Measurements from ENCODE around the gene SLC35D3.
A peak's percentile ranks its signal among the peaks of the same experiment; 100 is the strongest.
"Not testable (repeated sequence)": the region's sequence is repeated elsewhere in the genome, so short reads cannot be mapped to it uniquely, and the experiment has no call there.

Gene SLC35D3

GRCh38 chr6:136901212-136901784 lies 20.8 kb upstream of the SLC35D3 start:
- no peak for TF ChIP-seq CTCF (conservative IDR thresholded peaks at IDR 0.05; ENCODE audit: low read depth, low read length)
- DNase-seq (ENCODE audit: low read depth) = no peak
- no peak overlapping the region for H3K4me3 ChIP-seq (ENCODE audit: low read depth, low read length)

DNA sequence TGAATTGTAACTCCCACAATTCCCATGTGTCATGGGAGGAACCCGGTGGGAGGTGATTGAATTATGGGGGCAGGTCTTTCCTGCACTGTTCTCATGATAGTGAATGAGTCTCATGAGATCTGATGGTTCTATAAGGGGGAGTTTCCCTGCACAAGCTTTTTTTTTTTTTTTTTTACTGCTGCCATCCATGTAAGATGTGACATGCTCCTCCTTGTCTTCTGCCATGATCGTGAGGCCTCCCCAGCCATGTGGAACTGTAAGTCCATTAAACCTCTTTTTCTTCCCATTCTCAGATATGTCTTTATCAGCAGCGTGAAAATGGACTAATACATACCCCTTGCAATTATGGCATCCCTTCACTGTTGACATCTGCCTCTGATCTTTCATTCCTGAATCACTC lies 17.6 kb upstream of the SLC35D3 start:
- H3K4me3 ChIP-seq (ENCODE audit: low read depth, low read length); DNase-seq (ENCODE audit: low read depth): not testable (repeated sequence)

GRCh38 chr6:136914947-136915346 lies 7.2 kb upstream of the SLC35D3 start:
- DNase-seq (ENCODE audit: low read depth) = no peak
- no peak overlapping the region for H3K4me3 ChIP-seq (ENCODE audit: low read depth, low read length)
- no peak for TF ChIP-seq CTCF (conservative IDR thresholded peaks at IDR 0.05; ENCODE audit: low read depth, low read length)

DNA sequence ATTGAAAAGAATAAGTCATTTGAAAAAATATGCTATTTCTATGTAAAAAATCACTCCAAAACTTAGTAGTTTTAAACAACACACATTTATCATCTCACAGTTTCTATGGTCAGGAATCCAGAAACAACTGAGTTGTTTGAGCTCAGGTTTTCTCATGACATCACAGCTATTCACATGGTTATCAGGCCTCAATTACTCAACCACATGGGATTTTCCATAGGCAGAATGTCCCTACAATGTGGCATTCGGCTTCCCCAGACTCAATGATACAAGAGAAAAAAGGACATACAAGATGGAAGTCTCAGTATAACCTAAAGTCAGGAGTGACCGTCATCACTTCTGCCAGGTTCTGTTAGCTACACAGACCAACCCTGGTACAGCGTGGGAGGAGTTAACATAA lies 3.4 kb upstream of the SLC35D3 start:
- DNase-seq (ENCODE audit: low read depth) = no peak
- no peak overlapping the region for H3K4me3 ChIP-seq (ENCODE audit: low read depth, low read length)
- no peak for TF ChIP-seq CTCF (conservative IDR thresholded peaks at IDR 0.05; ENCODE audit: low read depth, low read length)

GRCh38 chr6:136920216-136920615 lies 1.9 kb upstream of the SLC35D3 start:
- H3K4me3 ChIP-seq (ENCODE audit: low read depth, low read length) = no peak overlapping the region
- DNase-seq (ENCODE audit: low read depth) = no peak
- no peak for TF ChIP-seq CTCF (conservative IDR thresholded peaks at IDR 0.05; ENCODE audit: low read depth, low read length)

DNA sequence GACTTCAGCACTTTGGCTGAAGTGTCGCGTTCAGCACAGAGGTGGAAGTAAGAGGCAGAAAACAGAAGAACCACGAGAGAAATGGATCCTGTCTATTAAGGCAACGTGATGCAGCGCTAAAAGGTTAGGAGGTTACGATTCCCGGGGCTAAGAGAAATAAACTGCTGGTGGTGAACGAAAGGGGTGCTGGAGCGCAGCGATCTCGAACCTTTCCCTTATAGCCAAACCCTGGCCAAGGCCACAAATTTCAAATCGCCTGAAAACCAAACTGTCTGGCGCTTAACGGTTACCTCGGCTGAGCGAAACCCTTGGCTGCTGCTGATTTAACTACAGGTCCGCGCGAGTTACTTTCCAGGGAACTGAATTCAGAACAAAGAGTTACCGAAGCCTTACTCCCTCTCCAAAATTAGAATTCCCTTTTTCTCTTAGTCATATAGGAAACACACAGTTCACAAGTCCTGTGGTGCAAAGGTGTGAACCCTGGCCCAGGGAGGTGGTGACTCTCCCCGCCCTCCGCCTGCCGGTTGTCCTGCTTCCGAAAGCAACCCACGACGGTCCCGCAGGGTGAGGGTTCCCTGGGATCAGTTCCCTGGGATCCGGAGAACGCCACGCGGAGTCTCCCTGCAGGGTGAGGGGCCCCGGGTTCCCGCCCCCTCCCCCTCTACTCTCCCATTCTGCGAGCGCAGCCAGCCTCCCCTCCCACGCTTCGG lies 1.3 kb upstream of the SLC35D3 start:
- no peak for TF ChIP-seq CTCF (conservative IDR thresholded peaks at IDR 0.05; ENCODE audit: low read depth, low read length)
- DNase-seq (ENCODE audit: low read depth) = peak; percentile 34
- peak overlapping the region; percentile 48 for H3K4me3 ChIP-seq (ENCODE audit: low read depth, low read length)

DNA sequence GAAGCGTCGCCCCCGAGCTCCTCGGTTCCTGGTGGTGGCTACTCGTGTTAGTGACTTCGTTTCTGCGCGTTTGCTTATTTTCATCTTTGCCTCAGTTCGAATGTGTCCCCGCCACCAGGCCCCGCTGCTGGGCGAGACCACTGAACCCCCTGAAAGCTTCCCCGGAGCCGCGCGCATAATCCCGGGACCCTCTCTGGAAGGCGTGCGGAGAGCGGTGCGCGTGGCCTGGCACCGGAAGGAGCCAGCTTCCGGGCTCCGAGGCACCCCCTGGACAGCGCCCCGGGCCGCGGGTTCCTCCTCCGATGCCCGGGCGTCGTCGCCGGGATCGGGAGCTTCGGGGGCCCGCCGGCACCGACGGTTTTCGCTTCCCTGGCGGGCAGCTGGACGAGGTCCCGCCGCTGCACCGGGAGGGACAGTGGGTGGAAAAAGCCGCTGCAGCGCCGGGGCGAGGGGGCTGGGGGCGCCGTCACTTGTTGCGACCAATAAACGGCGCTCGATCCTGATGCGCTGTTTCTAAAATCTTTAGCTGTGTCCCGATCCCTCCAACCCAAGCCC lies 643 bp upstream of the SLC35D3 start:
- no peak for DNase-seq (ENCODE audit: low read depth)
- TF ChIP-seq CTCF (conservative IDR thresholded peaks at IDR 0.05; ENCODE audit: low read depth, low read length) = no peak
- peak overlapping the region; percentile 48 for H3K4me3 ChIP-seq (ENCODE audit: low read depth, low read length)
